Measurements from ENCODE around the gene ECHS1.
"Not testable (repeated sequence)": the region's sequence is repeated elsewhere in the genome, so short reads cannot be mapped to it uniquely, and the experiment has no call there.

The ECHS1 gene

DNA sequence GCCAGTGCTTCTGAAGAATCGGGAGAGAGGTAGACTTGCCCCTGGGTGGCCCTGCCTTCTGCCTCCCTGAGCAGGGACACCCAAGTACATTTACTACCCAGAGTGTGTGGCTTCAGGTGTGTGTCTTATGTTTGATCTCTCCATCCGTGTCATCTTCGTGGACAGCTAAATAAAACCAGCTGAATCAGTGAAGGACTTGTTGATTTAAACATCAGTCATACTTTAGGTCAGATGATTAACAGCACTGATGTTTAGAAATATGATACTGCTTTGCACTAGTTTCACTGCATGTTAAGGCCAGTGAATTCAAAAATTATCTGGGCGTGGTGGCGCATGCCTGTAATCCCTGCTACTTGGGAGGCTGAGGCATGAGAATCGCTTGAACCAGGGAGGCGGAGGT, 24.8 kb upstream of the ECHS1 start:
- DNase-seq = no peak

DNA sequence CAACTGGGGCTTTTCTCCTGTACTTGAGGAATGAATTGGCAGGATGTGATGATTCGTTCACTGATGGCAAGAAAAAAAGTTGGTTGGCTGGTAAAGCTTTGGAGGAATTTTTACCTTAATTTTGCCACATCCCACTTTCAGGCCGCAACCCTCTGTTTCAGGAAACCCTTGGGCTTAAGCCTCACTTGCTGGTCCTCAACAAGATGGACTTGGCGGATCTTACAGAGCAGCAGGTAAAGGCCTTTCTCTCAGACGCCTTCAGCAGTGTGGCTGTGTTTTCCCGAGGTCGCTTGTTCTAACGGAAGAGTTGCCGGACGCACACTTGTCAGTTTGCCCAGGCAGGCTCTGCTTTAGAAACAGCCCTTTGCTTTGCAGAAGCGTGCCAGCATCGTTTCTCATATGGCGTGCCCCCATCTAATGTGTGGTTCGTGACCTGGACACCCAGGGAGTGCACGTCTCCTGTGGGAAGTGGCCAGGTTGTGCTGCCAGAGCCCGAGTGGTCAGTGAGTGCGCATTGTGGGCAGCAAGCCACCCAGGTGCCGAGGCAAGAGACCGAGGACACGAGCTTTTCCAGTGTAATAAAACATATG, 23.0 kb upstream of the ECHS1 start:
- no peak for DNase-seq

GRCh38 chr10:133394801-133395221, 21.7 kb upstream of the ECHS1 start:
- no peak for DNase-seq

- peak; percentile 97 for DNase-seq
These were observed 21.0 kb upstream of the ECHS1 start, which contains the start of gene MTG1 for GRCh38 chr10:133394064-133394663. TSS of gene MTG1 (plus strand) at chr10:133394157. CDS start at chr10:133394221, 64 bp downstream.

GRCh38 chr10:133393401-133394063, 20.4 kb upstream of the ECHS1 start:
- DNase-seq = no peak

DNA sequence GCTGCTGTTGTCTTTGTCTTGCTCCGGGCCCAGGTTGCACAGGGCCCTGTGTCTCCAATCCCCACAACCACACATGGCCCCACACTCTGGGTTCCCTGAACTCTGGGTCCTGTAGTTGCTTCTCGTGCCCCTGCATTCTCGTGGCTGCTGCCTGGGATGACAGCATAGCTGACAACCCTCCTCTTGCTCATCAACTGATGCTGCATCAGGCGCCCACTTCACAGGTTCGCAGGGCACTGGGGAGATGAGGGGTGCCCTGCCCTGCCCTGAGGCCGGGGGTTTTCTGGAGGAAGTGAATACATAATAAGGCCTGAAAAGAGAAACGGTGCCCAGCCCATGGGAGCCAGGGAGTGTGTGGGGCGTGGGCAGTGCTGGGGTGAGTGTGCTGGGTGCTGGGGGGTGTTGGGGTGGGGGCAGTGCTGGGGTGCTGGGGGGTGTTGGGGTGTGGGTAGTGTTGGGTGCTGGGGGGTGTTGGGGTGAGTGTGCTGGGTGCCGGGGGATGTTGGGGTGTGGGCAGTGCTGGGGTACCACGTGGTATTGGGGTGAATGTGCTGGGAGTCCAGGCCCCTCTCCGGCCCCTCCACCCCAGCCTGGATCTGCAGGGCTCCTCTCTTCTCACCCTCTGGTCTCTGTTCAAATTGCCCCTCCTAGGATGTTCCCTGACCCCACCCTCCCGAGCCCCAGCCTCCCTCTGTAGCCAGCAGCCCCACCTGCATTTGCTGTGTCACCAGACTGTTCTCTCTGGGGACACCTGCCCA, 18.8 kb upstream of the ECHS1 start:
- DNase-seq = no peak

DNA sequence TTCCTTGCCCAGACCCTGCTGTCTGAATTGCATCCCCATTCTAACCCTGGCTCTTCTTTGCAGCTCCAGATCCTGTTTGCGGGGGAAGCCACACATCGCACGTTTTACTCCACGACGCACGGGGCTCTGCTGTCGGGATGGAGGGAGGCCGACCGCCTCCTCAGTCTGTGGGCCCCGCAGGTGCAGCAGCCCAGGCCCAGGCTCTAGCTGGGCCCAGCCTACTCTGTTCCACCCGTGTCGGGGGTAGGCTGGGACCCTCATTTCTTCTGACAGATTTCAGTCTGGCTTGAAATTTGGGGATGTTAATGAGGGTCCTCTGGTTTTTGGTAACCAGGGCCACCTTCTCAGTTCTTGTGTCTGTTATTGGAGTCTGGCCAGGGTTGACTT, 18.1 kb upstream of the ECHS1 start:
- no peak for DNase-seq

GRCh38 chr10:133390597-133391248, 17.6 kb upstream of the ECHS1 start:
- DNase-seq = no peak

DNA sequence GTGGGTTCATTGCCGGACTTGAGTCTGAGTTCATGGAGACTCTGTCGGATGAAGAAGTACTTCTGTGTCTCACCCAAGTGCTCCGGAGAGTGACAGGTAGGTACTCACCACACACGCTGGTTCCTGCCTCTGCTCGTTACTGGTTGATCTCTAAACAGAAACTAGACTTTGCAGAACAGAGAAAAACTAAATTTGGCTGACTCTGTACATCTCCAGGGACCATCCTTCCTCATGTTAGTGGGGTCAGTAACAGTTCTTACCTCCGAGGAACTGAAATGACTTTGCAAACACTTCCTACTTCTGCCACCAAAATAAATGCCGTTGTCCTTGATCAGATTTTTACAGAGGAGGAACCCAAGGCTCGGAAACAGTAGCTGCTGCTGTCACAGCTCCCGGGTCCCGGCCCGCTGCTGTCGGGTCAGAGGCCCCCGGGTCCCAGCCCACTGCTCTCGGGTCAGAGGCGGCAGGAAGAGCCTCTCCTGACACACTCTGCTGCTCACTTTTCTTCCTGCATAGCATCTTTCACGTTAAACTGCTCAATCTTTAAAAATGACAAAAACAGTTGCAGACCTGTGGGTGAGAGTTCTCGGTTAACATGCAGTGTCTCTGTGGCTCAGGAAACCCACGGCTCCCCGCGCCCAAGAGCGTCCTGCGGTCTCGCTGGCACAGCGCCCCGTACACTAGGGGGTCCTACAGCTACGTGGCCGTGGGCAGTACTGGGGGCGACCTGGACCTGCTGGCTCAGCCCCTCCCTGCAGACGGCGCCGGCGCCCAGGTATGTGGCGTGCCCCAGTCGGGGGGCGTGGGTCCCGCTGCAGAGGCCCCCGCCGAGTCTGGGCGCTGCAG, 16.0 kb upstream of the ECHS1 start:
- peak; percentile 49 for DNase-seq

DNA sequence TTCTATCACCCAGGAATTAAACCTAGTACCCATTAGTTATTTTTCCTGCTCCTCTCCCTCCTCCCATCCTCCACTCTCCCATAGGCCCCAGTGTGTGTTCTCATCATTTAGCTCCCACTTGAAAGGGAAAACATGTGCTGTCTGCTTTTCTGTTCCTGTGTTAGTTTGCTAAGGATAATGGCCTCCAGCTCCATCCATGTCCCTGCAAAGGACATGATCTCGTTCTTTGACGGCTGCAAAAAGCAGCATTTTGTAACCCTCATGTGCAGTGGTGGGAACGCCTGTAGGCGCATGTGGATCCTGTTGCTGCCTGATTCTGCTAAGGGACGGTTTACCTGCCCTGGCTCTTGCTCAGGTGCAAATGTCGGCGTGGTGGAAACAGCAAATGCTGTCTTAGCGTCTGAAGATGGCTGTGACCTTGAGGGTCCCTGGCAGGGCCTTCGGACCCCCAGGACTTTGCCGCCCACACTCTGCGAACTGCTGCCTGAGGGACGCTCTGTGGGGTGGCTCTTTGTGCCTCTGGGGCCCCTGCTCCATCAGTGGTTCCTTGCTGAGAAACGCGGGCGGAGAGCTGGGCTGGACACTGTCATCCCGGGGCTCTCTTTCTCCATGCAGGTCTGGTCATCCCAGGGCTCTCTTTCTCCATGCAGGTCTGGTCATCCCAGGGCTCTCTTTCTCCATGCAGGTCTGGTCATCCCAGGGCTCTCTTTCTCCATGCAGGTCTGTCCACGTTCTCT, 15.2 kb upstream of the ECHS1 start:
- DNase-seq = no peak

GRCh38 chr10:133386951-133387350, 13.8 kb upstream of the ECHS1 start:
- not testable (repeated sequence) for DNase-seq

GRCh38 chr10:133385214-133385613, 12.1 kb upstream of the ECHS1 start:
- DNase-seq = no peak

- DNase-seq = no peak
These were observed 10.9 kb upstream of the ECHS1 start for GRCh38 chr10:133384071-133384470.

- DNase-seq = no peak
These were observed 10.4 kb upstream of the ECHS1 start for GRCh38 chr10:133383551-133383950.

- no peak for DNase-seq
These were observed 7.9 kb upstream of the ECHS1 start for GRCh38 chr10:133381036-133381435.

GRCh38 chr10:133379801-133380666, 6.9 kb upstream of the ECHS1 start:
- no peak for DNase-seq

- peak; percentile 75 for DNase-seq
These were observed 6.1 kb upstream of the ECHS1 start, which contains the start of gene PAOX for GRCh38 chr10:133379152-133379800. TSS of gene PAOX (plus strand) at chr10:133379262. CDS start at chr10:133379317, 55 bp downstream.

DNA sequence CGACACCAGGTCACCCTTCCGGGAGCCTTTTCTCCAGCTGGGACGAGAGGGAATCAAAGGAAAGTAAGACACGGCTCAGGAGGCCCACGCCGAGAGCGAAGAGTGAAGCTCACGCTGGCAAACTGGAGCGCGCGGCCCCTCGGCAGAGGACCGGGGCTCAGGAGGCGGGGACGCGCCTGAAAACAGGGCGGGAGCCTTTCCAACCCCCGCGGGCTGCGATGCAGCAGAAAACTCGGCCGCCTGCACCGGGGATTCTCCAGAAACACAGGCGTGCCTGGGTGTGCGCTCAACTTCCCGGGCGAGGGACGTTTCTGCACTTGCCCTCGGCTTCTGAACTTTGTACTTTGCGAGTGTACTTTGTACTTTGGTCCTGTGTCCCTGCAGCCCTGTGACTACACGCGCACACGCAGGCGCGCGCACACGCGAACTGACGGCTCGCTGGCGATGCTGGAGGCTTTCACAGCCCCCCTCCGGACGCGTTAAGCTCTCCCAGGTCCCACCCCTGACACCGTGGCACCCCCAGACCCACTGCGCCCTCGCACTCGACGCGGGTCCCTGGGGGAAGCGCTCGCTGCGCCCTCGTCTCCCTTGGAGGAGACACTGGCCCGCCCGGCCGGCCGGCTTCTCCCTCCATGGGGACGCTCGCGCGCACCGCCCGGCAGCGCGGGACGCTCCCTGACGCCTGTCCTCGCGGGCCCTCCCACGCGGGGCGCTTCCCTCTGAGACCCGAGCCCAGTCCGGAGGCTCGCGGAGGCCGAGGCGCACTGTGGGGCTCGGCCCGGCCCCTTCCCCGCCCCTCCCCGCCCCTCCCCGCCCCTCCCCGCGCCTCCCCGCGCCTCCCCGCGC, 5.3 kb upstream of the ECHS1 start:
- peak; percentile 75 for DNase-seq

- no peak for DNase-seq
These were observed 4.7 kb upstream of the ECHS1 start for GRCh38 chr10:133377818-133378250.

All from activated T-cell treated with anti-CD3 and anti-CD28 coated beads, Interleukin-2, amount 50 U/mL, for 1 hour (primary cell).